Nephron (organoid): Measurements from ENCODE around the gene TMEM41B.

Experiments
- H3K27ac Mint-ChIP-seq, 3 experiments: 2 replicates each; pipeline ENCODE4 v1.8.0; 2020; ENCODE audit warnings: mixed read lengths in 3 of 3, mild to moderate bottlenecking in 2 of 3, moderate library complexity in 1 of 3
- H3K27me3 Mint-ChIP-seq: 2 replicates; pipeline ENCODE4 v1.8.0; 2021; ENCODE audit warnings: low read depth, mild to moderate bottlenecking, moderate library complexity, mixed read lengths
- H3K36me3 Mint-ChIP-seq: 2 replicates; pipeline ENCODE4 v1.8.0; 2020; ENCODE audit warnings: low read depth, mixed read lengths
- H3K4me1 Mint-ChIP-seq: 2 replicates; pipeline ENCODE4 v1.8.0; 2020; ENCODE audit warnings: mixed read lengths
- H3K4me3 Mint-ChIP-seq, 3 experiments: 2 replicates each; pipeline ENCODE4 v1.8.0; 2020; ENCODE audit warnings: mild to moderate bottlenecking in 3 of 3, mixed read lengths in 3 of 3, moderate library complexity in 2 of 3
- H3K9me3 Mint-ChIP-seq: 2 replicates; pipeline ENCODE4 v1.8.0; 2020; ENCODE audit warnings: mixed read lengths
- CTCF ChIP-seq, 3 experiments: fragments of 200-600 bp; sonication (generic); IDR thresholded peaks; one replicate each; pipeline ENCODE4 v1.5.0; 2021; ENCODE audit warnings: antibody characterized with exemption in 3 of 3; ENCODE audit not compliant: unreplicated experiment in 3 of 3

The TMEM41B gene

GRCh38 chr11:9285850-9286587 is 28.4 kb downstream of the TMEM41B start:
- Mint-ChIP-seq H3K36me3 (peaks cover 55% of the 10 kb centered on the region), H3K4me1 (no peaks in the 10 kb centered on the region), H3K4me3 (no peak overlapping the region), H3K27me3 (no peaks in the 10 kb centered on the region), H3K9me3 (no peaks in the 10 kb centered on the region), H3K27ac (no peak overlapping the region)
- TF ChIP-seq CTCF (IDR thresholded peaks at IDR 0.05; ENCODE audit: unreplicated experiment in 3 of 3): no peak

GRCh38 chr11:9280655-9281301 is 33.6 kb downstream of the TMEM41B start:
- H3K4me1 Mint-ChIP-seq: no peaks in the 10 kb centered on the region

GRCh38 chr11:9277176-9277575 is 37.2 kb downstream of the TMEM41B start:
- H3K36me3 Mint-ChIP-seq: peaks cover 36% of the 10 kb centered on the region
- H3K27me3 Mint-ChIP-seq: no peaks in the 10 kb centered on the region
- peaks cover 12% of the 10 kb centered on the region for H3K4me1 Mint-ChIP-seq
- no peak for TF ChIP-seq CTCF (IDR thresholded peaks at IDR 0.05; ENCODE audit: unreplicated experiment in 3 of 3)
- no peak overlapping the region for H3K27ac Mint-ChIP-seq
- no peak overlapping the region for H3K4me3 Mint-ChIP-seq
- no peaks in the 10 kb centered on the region for H3K9me3 Mint-ChIP-seq

More at GRCh38 chr11:9280655-9281301, 33.6 kb downstream of the TMEM41B start:
- H3K27ac Mint-ChIP-seq: peak overlapping the region; percentile 23 to 71 (median 58)
- no peak overlapping the region for H3K4me3 Mint-ChIP-seq
- H3K36me3 Mint-ChIP-seq: peaks cover 55% of the 10 kb centered on the region
- H3K9me3 Mint-ChIP-seq: no peaks in the 10 kb centered on the region
- no peaks in the 10 kb centered on the region for H3K27me3 Mint-ChIP-seq
- TF ChIP-seq CTCF (IDR thresholded peaks at IDR 0.05; ENCODE audit: unreplicated experiment in 3 of 3): no peak

- H3K4me3 Mint-ChIP-seq: no peak overlapping the region
- H3K27ac Mint-ChIP-seq: no peak overlapping the region
- peaks cover 34% of the 10 kb centered on the region for H3K36me3 Mint-ChIP-seq
- H3K9me3 Mint-ChIP-seq: no peaks in the 10 kb centered on the region
- TF ChIP-seq CTCF (IDR thresholded peaks at IDR 0.05; ENCODE audit: unreplicated experiment in 3 of 3): no peak
- no peaks in the 10 kb centered on the region for H3K27me3 Mint-ChIP-seq
- peaks cover 16% of the 10 kb centered on the region for H3K4me1 Mint-ChIP-seq
Observed at GRCh38 chr11:9276571-9276970, 37.8 kb downstream of the TMEM41B start.

GRCh38 chr11:9274499-9275258 is 39.7 kb downstream of the TMEM41B start:
- Mint-ChIP-seq H3K4me3 (no peak overlapping the region), H3K36me3 (peaks cover 15% of the 10 kb centered on the region)

More at GRCh38 chr11:9274499-9275258, 39.7 kb downstream of the TMEM41B start:
- H3K9me3 Mint-ChIP-seq: no peaks in the 10 kb centered on the region
- no peak for TF ChIP-seq CTCF (IDR thresholded peaks at IDR 0.05; ENCODE audit: unreplicated experiment in 3 of 3)
- H3K27me3 Mint-ChIP-seq: no peaks in the 10 kb centered on the region
- peaks cover 20% of the 10 kb centered on the region for H3K4me1 Mint-ChIP-seq
- H3K27ac Mint-ChIP-seq: peak overlapping the region; percentile 20 to 70 (median 29)
